ENCODE measurements around the gene TREX2. TPM values are rescaled to one million over a fixed set of nuclear protein-coding genes. Genes with fewer than 3 reads are reported as not detected.

The TREX2 gene
- polyA plus RNA-seq, 1 of the 3 experiments (the other 2 are of a cell fraction), result 0.76 TPM

GRCh38 chrX:153410373-153410772, 35.5 kb downstream of the TREX2 start:
- CTCF ChIA-PET, result no interaction called here
- POLR2A ChIA-PET, result no interaction called here
- no peaks in the 10 kb centered on the region for H3K79me2 ChIP-seq (ENCODE audit: insufficient read depth)

GRCh38 chrX:153409414-153410101, 36.3 kb downstream of the TREX2 start:
- no peaks in the 10 kb centered on the region for H3F3A ChIP-seq (replicated peaks; ENCODE audit: insufficient read depth)
- no peak for TF ChIP-seq TAF1 (IDR thresholded peaks at IDR 0.05; ENCODE audit: borderline replicate concordance, low read depth, low read length)
- no peak for TF ChIP-seq IRF3 (IDR thresholded peaks at IDR 0.05; ENCODE audit: low read depth, low read length)
- no peak for TF ChIP-seq PBX3 (IDR thresholded peaks at IDR 0.05)
- TF ChIP-seq CHD2 (IDR thresholded peaks at IDR 0.05; ENCODE audit: low read length, partially characterized antibody), result no peak
- no peak for TF ChIP-seq SIN3A (IDR thresholded peaks at IDR 0.05; ENCODE audit: borderline replicate concordance, low read depth, low read length)
- TF ChIP-seq ELF1 (IDR thresholded peaks at IDR 0.05), result no peak
- TF ChIP-seq RFX5 (IDR thresholded peaks at IDR 0.05; ENCODE audit: low read length), result no peak
- TF ChIP-seq RAD21 (IDR thresholded peaks at IDR 0.05; ENCODE audit: low read length), result no peak
- peaks cover 0 to 7% of the 10 kb centered on the region in 2 experiments; a peak in 1 of 4 replicates for H3K4me1 ChIP-seq (ENCODE audit: control insufficient read depth in 1 of 2, insufficient read depth in 2 of 2, low read depth in 1 of 2, low read length in 1 of 2)
- H4K20me1 ChIP-seq (ENCODE audit: insufficient read depth), result no peaks in the 10 kb centered on the region
- H3K27ac ChIP-seq (ENCODE audit: low read depth in 2 of 2, low read length in 1 of 2), result no peak overlapping the region
- H3K4me2 ChIP-seq, result no peak overlapping the region
- DNase-seq, result no peak
- no peaks in the 10 kb centered on the region for H3K9me3 ChIP-seq
- no peaks in the 10 kb centered on the region for H3K9me2 ChIP-seq
- H3K27me3 ChIP-seq (ENCODE audit: insufficient read depth), result peaks cover 50% of the 10 kb centered on the region
- no peaks in the 10 kb centered on the region for H3K36me3 ChIP-seq (replicated peaks in 1 of 2; ENCODE audit: control insufficient read depth in 1 of 2, insufficient read depth in 2 of 2, low read length in 1 of 2)
- no peaks in the 10 kb centered on the region for H3K79me2 ChIP-seq (ENCODE audit: insufficient read depth)
- POLR2A ChIA-PET, result no interaction called here
- H2AFZ ChIP-seq (ENCODE audit: low read depth), result no peak overlapping the region
- CTCF ChIA-PET, result interaction anchor here (1.6 kb wide), 1 partner anchor 10 kb away, joined by 4 read pairs; no protein-coding TSS in a partner anchor
- H3K9ac ChIP-seq, result no peak overlapping the region
- H3K4me3 ChIP-seq (ENCODE audit: low read depth in 2 of 2, low read length in 1 of 2), result no peak overlapping the region
- WGBS (ENCODE audit: low lambda C conversion rate), result 59% methylated on average over 20 of the region's 30 CpGs

More at GRCh38 chrX:153410373-153410772, 35.5 kb downstream of the TREX2 start:
- no peak for TF ChIP-seq FOXJ3 (CRISPR knock-in tag; IDR thresholded peaks at IDR 0.05)
- Histone ChIP-seq H3F3A (replicated peaks; ENCODE audit: insufficient read depth) (no peaks in the 10 kb centered on the region), H3K9me3 (no peaks in the 10 kb centered on the region), H3K27ac (ENCODE audit: low read depth in 2 of 2, low read length in 1 of 2) (no peak overlapping the region), H3K4me2 (no peak overlapping the region), H4K20me1 (ENCODE audit: insufficient read depth) (no peaks in the 10 kb centered on the region), H2AFZ (ENCODE audit: low read depth) (no peak overlapping the region), H3K9ac (no peak overlapping the region), H3K4me3 (ENCODE audit: low read depth in 2 of 2, low read length in 1 of 2) (no peak overlapping the region), H3K9me2 (no peaks in the 10 kb centered on the region), H3K36me3 (replicated peaks in 1 of 2; ENCODE audit: control insufficient read depth in 1 of 2, insufficient read depth in 2 of 2, low read length in 1 of 2) (no peaks in the 10 kb centered on the region), H3K4me1 (ENCODE audit: control insufficient read depth in 1 of 2, insufficient read depth in 2 of 2, low read depth in 1 of 2, low read length in 1 of 2) (peaks cover 0 to 7% of the 10 kb centered on the region in 2 experiments; a peak in 1 of 4 replicates), H3K27me3 (ENCODE audit: insufficient read depth) (peaks cover 42% of the 10 kb centered on the region)
- no peak for DNase-seq
- 65% methylated on average over 9 of the region's 15 CpGs for WGBS (ENCODE audit: low lambda C conversion rate)
